Testis (tissue), 3 donors: ENCODE data around the gene C22orf31. TPM values are rescaled to one million over a fixed set of nuclear protein-coding genes. Genes with fewer than 3 reads are reported as not detected.

Experiments used
- DNase-seq: peaks from one replicate; pipeline ENCODE4 v3.0.0-alpha.2; 2019
- H3K27ac ChIP-seq, 2 donors: fragments of 200-600 bp; sonication (generic); one replicate each; pipeline ENCODE4 v1.5.1; 2019
- H3K27me3 ChIP-seq: fragments of 200-600 bp; sonication (generic); one replicate; pipeline ENCODE4 v1.5.1; 2019
- H3K36me3 ChIP-seq: fragments of 200-600 bp; sonication (generic); one replicate; pipeline ENCODE4 v1.5.1; 2017; ENCODE audit warnings: low read depth; ENCODE audit errors: missing control alignments
- H3K4me1 ChIP-seq: fragments of 200-600 bp; sonication (generic); one replicate; pipeline ENCODE4 v1.5.1; 2019
- H3K4me3 ChIP-seq, 2 donors: fragments of 200-600 bp; sonication (generic); one replicate each; pipeline ENCODE4 v1.5.1; 2017 to 2019
- H3K9me3 ChIP-seq: fragments of 200-600 bp; sonication (generic); one replicate; pipeline ENCODE4 v1.5.1; 2017
- POLR2A ChIP-seq: fragments of 450-650 bp; IDR thresholded peaks from one replicate; pipeline ENCODE4 v1.6.1; 2017; ENCODE audit warnings: antibody characterized with exemption, mild to moderate bottlenecking, moderate library complexity
- whole genome bisulfite sequencing, 2 donors: methylation state at CpG; one replicate each; pipeline ENCODE4 v1.1.5; 2018; 5-methylcytosine and 5-hydroxymethylcytosine counted together
- intact Hi-C: fragments of 100-400 bp; cut with DNase I; formaldehyde crosslinking; loops from one replicate; pipeline ENCODE4 v1.15.1; 2023; ENCODE audit warnings: low total_unique reads
- polyA plus RNA-seq: library from polyadenylated mRNA; stranded (reverse); fragments of 350-450 nt; fragmentation: Illumina TruSeq; extraction: RNeasy Lipid Tissue Mini Kit (QIAGEN cat#74804); gene quantifications from one replicate; pipeline ENCODE4 v1.2.3, GENCODE V29; 2014; ENCODE audit warnings: low read depth, low replicate concordance; ENCODE audit not compliant: insufficient read depth
- total RNA-seq, 2 donors: library from RNA; depleted of rRNA; stranded (reverse); fragments of >200 nt; gene quantifications; one replicate each; pipeline ENCODE4 v1.2.3, GENCODE V29; 2016
- TF ChIP-seq, protein P1 (sequence below), 3 experiments: fragments of 450-650 bp in 2 of 3; fragments of 200-600 bp in 1 of 3; sonication (generic) in 1 of 3; IDR thresholded peaks; one replicate each; pipeline ENCODE4 v1.5.1; 2016 to 2019; ENCODE audit warnings: antibody characterized with exemption in 3 of 3, mild to moderate bottlenecking in 2 of 3, moderate library complexity in 1 of 3

The C22orf31 gene
- total and polyA plus RNA-seq, 3 donors from 2014 or later: 1.8 to 10.9 (median 4.5) TPM

- WGBS, 2 donors: 82 to 85% methylated on average over 7 of the region's 7 CpGs
- DNase-seq: no peak
- TF ChIP-seq POLR2A: no peak
- TF ChIP-seq, protein P1, sequence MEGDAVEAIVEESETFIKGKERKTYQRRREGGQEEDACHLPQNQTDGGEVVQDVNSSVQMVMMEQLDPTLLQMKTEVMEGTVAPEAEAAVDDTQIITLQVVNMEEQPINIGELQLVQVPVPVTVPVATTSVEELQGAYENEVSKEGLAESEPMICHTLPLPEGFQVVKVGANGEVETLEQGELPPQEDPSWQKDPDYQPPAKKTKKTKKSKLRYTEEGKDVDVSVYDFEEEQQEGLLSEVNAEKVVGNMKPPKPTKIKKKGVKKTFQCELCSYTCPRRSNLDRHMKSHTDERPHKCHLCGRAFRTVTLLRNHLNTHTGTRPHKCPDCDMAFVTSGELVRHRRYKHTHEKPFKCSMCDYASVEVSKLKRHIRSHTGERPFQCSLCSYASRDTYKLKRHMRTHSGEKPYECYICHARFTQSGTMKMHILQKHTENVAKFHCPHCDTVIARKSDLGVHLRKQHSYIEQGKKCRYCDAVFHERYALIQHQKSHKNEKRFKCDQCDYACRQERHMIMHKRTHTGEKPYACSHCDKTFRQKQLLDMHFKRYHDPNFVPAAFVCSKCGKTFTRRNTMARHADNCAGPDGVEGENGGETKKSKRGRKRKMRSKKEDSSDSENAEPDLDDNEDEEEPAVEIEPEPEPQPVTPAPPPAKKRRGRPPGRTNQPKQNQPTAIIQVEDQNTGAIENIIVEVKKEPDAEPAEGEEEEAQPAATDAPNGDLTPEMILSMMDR (IDR thresholded peaks at IDR 0.05): no peak
- H3K4me3 ChIP-seq: no peak overlapping the region
- intact Hi-C loops: no loop called here
- H3K27ac ChIP-seq: peak overlapping the region in 1 of 2 donors; percentile 1
- H3K9me3 ChIP-seq: no peaks in the 10 kb centered on the region
- H3K27me3 ChIP-seq: no peaks in the 10 kb centered on the region
- H3K4me1 ChIP-seq: peaks cover 37% of the 10 kb centered on the region
- H3K36me3 ChIP-seq: no peaks in the 10 kb centered on the region
Observed at GRCh38 chr22:29080106-29080975, 18.7 kb upstream of the C22orf31 start.

DNA sequence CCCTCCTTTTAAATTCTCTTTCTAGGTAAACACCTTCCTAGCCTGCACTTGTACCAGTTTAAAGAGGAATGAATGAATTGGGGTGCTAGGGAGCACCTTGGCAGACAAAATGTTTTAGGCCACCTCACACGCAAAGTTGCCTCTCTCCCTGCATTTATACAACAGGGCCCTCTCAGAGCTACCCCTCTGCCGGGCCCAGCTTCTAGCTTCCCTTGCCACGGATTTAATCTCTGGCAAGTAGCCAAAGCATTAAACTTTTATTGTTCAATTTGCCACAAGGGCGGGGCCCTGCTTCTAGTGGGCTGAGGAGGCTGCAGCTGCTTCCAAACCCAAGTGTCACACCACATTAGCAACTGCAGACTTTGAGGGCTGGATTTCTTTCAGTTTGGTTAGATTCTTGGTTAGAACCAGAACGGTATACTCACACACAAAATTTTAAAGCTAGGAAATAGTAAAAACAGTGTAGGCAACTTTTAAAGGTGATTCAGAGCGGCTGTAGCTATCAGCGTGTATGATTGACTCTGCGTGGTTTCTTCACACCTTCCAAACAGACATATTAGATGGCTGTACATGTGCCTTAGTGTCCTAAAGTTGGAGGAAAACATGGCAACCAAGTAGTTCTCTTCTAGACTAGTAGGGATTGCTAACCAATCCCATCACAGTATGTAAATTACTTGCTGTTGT is 17.7 kb upstream of the C22orf31 start:
- Histone ChIP-seq H3K4me3 (no peak overlapping the region), H3K4me1 (peaks cover 46% of the 10 kb centered on the region), H3K9me3 (no peaks in the 10 kb centered on the region), H3K27ac (peak overlapping the region; percentile 31 to 61), H3K36me3 (no peaks in the 10 kb centered on the region), H3K27me3 (no peaks in the 10 kb centered on the region)
- WGBS, 2 donors: 64 to 74% methylated on average over 8 of the region's 8 CpGs
- intact Hi-C loops: no loop called here
- TF ChIP-seq POLR2A: no peak
- TF ChIP-seq, protein P1 (IDR thresholded peaks at IDR 0.05): no peak
- DNase-seq: peak; percentile 57

DNA sequence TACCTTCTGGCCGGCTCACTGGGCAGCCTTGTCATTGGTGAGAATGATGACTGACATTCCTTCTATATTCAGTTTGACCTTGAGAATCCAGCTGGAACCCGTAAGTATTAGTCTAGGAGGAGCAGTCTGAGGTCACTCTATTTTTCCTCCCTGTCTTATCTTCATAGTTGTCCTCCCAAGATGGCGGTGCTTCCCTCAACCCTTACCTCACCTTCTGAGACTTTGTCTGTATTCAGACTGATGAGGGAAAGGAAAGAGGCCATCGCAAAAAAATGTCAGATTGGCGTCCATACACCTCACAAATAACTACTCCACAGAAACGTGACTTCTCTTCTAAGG is 17.2 kb upstream of the C22orf31 start:
- peak; percentile 44 for DNase-seq
- Histone ChIP-seq H3K4me1 (peaks cover 49% of the 10 kb centered on the region), H3K9me3 (no peaks in the 10 kb centered on the region), H3K4me3 (no peak overlapping the region), H3K27ac (peak overlapping the region; percentile 31 to 61), H3K36me3 (no peaks in the 10 kb centered on the region), H3K27me3 (no peaks in the 10 kb centered on the region)
- WGBS, 2 donors: 50 to 62% methylated on average over 6 of the region's 6 CpGs
- no peak for TF ChIP-seq POLR2A
- TF ChIP-seq, protein P1 (IDR thresholded peaks at IDR 0.05): no peak
- intact Hi-C loops: no loop called here

GRCh38 chr22:29078036-29078868 is 16.6 kb upstream of the C22orf31 start:
- no peak overlapping the region for H3K4me3 ChIP-seq
- no peaks in the 10 kb centered on the region for H3K9me3 ChIP-seq
- peak overlapping the region; percentile 31 to 61 for H3K27ac ChIP-seq
- H3K27me3 ChIP-seq: no peaks in the 10 kb centered on the region
- no peak for TF ChIP-seq POLR2A
- TF ChIP-seq, protein P1 (IDR thresholded peaks at IDR 0.05): no peak
- intact Hi-C loops: no loop called here
- no peak for DNase-seq
- H3K4me1 ChIP-seq: peaks cover 49% of the 10 kb centered on the region
- WGBS, 2 donors: 41 to 63% methylated on average over 6 of the region's 6 CpGs
- H3K36me3 ChIP-seq: no peaks in the 10 kb centered on the region
